Measurements from ENCODE around the gene PRKAR2A.
"Not testable (repeated sequence)": the region's sequence is repeated elsewhere in the genome, so short reads cannot be mapped to it uniquely, and the experiment has no call there.

Gene PRKAR2A

GRCh38 chr3:48725185-48725855, 122.4 kb downstream of the PRKAR2A start:
- DNase-seq, result not testable (repeated sequence)

GRCh38 chr3:48723725-48724124, 123.9 kb downstream of the PRKAR2A start:
- DNase-seq, result no peak

GRCh38 chr3:48723293-48723692, 124.4 kb downstream of the PRKAR2A start:
- DNase-seq, result not testable (repeated sequence)

- peak; percentile 99 for DNase-seq
Measured at GRCh38 chr3:48716982-48717746, 130.5 kb downstream of the PRKAR2A start, which contains the start of gene IP6K2. IP6K2 (minus strand) TSS chr3:48717221; CDS start chr3:48695291, 21,930 bp downstream.

GRCh38 chr3:48716508-48716981, 131.1 kb downstream of the PRKAR2A start:
- peak; percentile 65 for DNase-seq

- DNase-seq, result no peak
Measured at GRCh38 chr3:48715174-48715800, 132.4 kb downstream of the PRKAR2A start.

- DNase-seq, result no peak
Measured at GRCh38 chr3:48711727-48712126, 135.9 kb downstream of the PRKAR2A start.

- no peak for DNase-seq
Measured at GRCh38 chr3:48709051-48709461, 138.6 kb downstream of the PRKAR2A start.

GRCh38 chr3:48708481-48708889, 139.2 kb downstream of the PRKAR2A start:
- DNase-seq, result no peak

GRCh38 chr3:48707157-48707556, 140.5 kb downstream of the PRKAR2A start:
- no peak for DNase-seq

- DNase-seq, result no peak
Measured at GRCh38 chr3:48702320-48702920, 145.3 kb downstream of the PRKAR2A start.

- no peak for DNase-seq
Measured at GRCh38 chr3:48700731-48701405, 146.8 kb downstream of the PRKAR2A start.

- DNase-seq, result no peak
Measured at GRCh38 chr3:48698891-48699290, 148.8 kb downstream of the PRKAR2A start.

- DNase-seq, result no peak
Measured at GRCh38 chr3:48697952-48698351, 149.7 kb downstream of the PRKAR2A start.

- no peak for DNase-seq
Measured at GRCh38 chr3:48696601-48697000, 151.1 kb downstream of the PRKAR2A start.

All from right forelimb (tissue), 1 donor.